GM10266 (cell line): ENCODE results near the gene OLIG2.

Experiments
- DNase-seq: peaks from one replicate; pipeline ENCODE4 v3.0.0; 2012; ENCODE audit errors: extremely low spot score
- TF ChIP-seq, protein P1 (sequence below): IDR thresholded peaks from 2 replicates; pipeline ENCODE4 v1.5.1; 2012; ENCODE audit warnings: mild to moderate bottlenecking, low read depth; ENCODE audit not compliant: control insufficient read depth, insufficient read depth; ENCODE audit errors: missing control alignments

OLIG2 gene

DNA sequence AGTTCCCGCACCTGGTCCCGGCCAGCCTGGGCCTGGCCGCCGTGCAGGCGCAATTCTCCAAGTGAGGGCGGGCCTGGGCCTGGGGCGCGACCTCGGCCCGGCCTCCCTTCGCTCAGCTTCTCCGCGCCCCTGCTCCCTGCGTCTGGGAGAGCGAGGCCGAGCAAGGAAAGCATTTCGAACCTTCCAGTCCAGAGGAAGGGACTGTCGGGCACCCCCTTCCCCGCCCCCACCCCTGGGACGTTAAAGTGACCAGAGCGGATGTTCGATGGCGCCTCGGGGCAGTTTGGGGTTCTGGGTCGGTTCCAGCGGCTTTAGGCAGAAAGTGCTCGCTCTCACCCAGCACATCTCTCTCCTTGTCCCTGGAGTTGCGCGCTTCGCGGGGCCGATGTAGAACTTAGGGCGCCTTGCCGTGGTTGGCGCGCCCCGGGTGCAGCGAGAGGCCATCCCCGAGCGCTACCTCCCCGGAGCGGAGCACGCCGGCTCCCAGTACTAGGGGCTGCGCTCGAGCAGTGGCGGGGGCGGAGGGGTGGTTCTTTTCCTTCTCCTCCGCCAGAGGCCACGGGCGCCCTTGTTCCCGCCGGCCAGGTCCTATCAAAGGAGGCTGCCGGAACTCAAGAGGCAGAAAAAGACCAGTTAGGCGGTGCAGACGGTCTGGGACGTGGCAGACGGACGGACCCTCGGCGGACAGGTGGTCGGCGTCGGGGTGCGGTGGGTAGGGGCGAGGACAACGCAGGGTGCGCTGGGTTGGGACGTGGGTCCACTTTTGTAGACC is 45.4 kb downstream of the OLIG2 start:
- DNase-seq, result peak; percentile 37
- TF ChIP-seq, protein P1, sequence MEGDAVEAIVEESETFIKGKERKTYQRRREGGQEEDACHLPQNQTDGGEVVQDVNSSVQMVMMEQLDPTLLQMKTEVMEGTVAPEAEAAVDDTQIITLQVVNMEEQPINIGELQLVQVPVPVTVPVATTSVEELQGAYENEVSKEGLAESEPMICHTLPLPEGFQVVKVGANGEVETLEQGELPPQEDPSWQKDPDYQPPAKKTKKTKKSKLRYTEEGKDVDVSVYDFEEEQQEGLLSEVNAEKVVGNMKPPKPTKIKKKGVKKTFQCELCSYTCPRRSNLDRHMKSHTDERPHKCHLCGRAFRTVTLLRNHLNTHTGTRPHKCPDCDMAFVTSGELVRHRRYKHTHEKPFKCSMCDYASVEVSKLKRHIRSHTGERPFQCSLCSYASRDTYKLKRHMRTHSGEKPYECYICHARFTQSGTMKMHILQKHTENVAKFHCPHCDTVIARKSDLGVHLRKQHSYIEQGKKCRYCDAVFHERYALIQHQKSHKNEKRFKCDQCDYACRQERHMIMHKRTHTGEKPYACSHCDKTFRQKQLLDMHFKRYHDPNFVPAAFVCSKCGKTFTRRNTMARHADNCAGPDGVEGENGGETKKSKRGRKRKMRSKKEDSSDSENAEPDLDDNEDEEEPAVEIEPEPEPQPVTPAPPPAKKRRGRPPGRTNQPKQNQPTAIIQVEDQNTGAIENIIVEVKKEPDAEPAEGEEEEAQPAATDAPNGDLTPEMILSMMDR, result no peak

- DNase-seq, result no peak
- TF ChIP-seq, protein P1, result no peak
Measured at GRCh38 chr21:33071770-33072306, 46.1 kb downstream of the OLIG2 start.

DNA sequence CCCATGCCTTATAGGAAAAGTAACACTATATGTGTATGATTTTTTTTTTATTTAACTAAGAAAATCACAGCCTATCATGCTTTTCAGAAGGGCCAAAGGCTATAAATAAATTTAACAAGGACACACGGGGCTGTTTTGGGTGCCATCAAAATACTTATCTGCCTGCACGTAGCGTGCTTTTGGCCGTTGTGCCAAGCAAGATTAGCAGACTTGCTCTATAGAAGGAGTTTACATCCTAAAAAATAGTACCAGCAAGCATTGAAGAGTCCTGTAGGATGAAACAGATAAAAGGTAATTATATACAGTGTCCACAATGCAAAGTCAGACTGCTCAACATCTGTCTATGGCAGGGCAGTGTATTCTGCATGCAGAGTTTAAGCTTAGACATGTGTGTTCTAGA is 47.9 kb downstream of the OLIG2 start:
- TF ChIP-seq, protein P1, result no peak
- DNase-seq, result no peak

DNA sequence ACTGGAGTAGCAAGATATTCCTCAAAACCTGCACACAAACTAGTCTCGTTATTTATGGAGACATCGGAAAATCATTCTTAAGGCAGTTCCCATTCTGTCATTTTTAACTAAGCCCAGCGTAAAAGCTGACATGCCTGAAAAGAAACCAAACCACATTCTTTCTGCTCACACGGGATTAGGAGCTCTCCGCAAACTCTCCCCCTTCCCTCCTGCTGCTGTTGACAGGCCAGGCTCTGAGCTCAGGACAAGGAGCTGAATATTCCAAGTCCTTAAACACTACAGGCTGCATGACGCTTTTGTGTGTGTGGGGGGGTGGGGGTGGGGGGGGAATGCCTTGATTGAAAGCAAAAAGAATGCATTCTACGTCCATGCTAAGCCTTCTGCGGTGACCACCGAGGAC is 49.4 kb downstream of the OLIG2 start:
- TF ChIP-seq, protein P1, result no peak
- DNase-seq, result no peak

- DNase-seq, result no peak
- TF ChIP-seq, protein P1, result no peak
Measured at GRCh38 chr21:33075596-33076195, 50.0 kb downstream of the OLIG2 start.

- TF ChIP-seq, protein P1, result no peak
- DNase-seq, result no peak
Measured at GRCh38 chr21:33076600-33077329, 51.0 kb downstream of the OLIG2 start.
